Measurements from ENCODE around the gene EVI5. TPM values are rescaled to one million over a fixed set of nuclear protein-coding genes. Genes with fewer than 3 reads are reported as not detected.

The EVI5 gene
- total RNA-seq, 2 experiments from 2014 or later: 0.13 to 0.21 TPM

DNA sequence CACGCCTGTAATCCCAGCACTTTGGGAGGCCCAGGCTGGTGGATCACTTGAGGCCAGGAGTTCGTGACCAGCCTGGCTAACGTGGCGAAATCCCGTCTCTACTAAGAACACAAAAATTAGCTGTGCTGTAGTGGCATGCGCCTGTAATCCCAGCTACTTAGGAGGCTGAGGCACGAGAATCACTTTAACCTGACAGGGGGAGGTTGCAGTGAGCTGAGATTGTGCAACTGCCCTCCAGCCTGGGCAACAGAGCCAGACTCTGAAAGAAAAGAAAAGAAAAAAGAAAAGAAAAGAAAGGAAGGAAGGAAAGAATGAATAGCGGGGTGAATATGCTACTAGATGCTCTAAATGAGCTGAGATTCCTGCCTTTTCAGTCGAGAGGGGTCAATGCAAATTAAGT is 305.3 kb downstream of the EVI5 start:
- peak overlapping the region; percentile 48 for H3K4me3 Mint-ChIP-seq
- CTCF ChIA-PET: interaction anchor here (1.2 to 2.2 kb wide), 2 partner anchors 163 to 169 kb away, joined by 3 to 8 read pairs; no protein-coding TSS in a partner anchor
- H3K9me3 Mint-ChIP-seq (ENCODE audit: insufficient read depth): no peaks in the 10 kb centered on the region
- DNase-seq (peak; percentile 15), ATAC-seq (no peak)
- peaks cover 87% of the 10 kb centered on the region for H3K36me3 Mint-ChIP-seq (ENCODE audit: low read depth)
- POLR2A ChIA-PET: interaction anchor here (1.2 to 1.5 kb wide), 2 partner anchors 58 to 164 kb away, joined by 3 to 5 read pairs; no protein-coding TSS in a partner anchor
- H3K27me3 Mint-ChIP-seq (ENCODE audit: low read depth): no peaks in the 10 kb centered on the region
- peaks cover 77% of the 10 kb centered on the region for H3K4me1 Mint-ChIP-seq (ENCODE audit: low read depth)
- H3K27ac Mint-ChIP-seq: peak overlapping the region; percentile 33

DNA sequence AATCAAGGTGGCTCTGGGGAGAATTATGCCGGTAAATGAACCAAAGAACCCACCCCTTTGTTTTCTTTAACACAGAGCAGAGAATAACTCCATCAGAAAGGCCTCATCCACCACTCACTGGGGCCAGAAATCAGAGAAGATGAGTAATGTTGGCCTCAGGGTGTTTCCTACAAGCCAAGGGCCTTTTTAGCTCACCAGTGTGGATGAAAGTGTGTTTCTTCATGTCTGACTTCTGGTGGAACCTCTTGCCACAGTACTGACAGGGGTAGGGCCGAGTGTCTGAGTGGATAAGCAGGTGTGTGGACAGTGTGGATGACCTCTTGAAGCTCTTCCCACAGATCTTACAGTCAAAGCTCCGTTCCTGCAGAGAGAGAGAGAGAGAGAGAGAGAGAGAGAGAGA is 306.5 kb downstream of the EVI5 start:
- H3K4me3 Mint-ChIP-seq: no peak overlapping the region
- no peaks in the 10 kb centered on the region for H3K9me3 Mint-ChIP-seq (ENCODE audit: insufficient read depth)
- POLR2A ChIA-PET: interaction anchor here (0.6 to 1.2 kb wide), 6 partner anchors 8 to 118 kb away, joined by 3 to 6 read pairs (median 3); partner anchors contain the start of gene GFI1
- CTCF ChIA-PET: interaction anchor here (1.0 to 5.6 kb wide), 3 partner anchors 161 to 481 kb away, joined by 3 to 57 read pairs (median 7); no protein-coding TSS in a partner anchor
- DNase-seq: peak; percentile 24
- H3K27me3 Mint-ChIP-seq (ENCODE audit: low read depth): no peaks in the 10 kb centered on the region
- ATAC-seq: no peak
- H3K4me1 Mint-ChIP-seq (ENCODE audit: low read depth): peaks cover 86% of the 10 kb centered on the region
- peak overlapping the region; percentile 79 for H3K27ac Mint-ChIP-seq
- H3K36me3 Mint-ChIP-seq (ENCODE audit: low read depth): peaks cover 89% of the 10 kb centered on the region

DNA sequence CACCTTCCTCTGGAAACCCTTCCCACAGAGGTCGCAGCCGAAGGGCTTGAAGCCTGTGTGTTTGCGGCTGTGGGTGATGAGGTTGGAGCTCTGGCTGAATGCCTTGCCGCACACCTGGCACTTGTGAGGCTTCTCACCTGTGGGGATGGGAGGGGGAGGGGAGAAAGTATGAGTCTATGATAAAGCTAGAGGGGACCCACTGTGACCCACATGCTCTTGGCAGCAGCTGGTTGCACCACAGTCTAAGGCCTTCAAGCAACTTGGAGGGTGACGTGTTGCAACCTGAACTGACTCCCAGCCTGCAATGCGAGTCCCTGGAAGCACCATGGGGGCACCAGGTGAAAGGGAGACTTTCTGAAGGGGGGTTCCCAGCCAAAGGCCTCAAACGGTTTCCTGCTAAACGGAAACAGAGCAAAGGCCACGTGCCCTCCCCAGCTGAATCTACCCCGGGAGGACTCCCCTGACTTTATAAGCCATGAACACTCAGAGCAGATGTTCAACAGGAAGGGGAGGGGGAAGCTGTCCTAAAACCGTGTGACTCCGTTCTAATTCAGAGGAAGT is 308.8 kb downstream of the EVI5 start:
- H3K9me3 Mint-ChIP-seq (ENCODE audit: insufficient read depth): no peaks in the 10 kb centered on the region
- H3K27ac Mint-ChIP-seq: peak overlapping the region; percentile 79
- ATAC-seq (peak; percentile 67), DNase-seq (peak; percentile 78)
- H3K27me3 Mint-ChIP-seq (ENCODE audit: low read depth): no peaks in the 10 kb centered on the region
- H3K36me3 Mint-ChIP-seq (ENCODE audit: low read depth): peaks cover 84% of the 10 kb centered on the region
- peak overlapping the region; percentile 16 for H3K4me3 Mint-ChIP-seq
- ChIA-PET POLR2A (interaction anchor here (0.9 to 4.6 kb wide), 5 partner anchors 9 to 164 kb away, joined by 3 to 69 read pairs (median 4); partner anchors contain the start of gene GFI1), CTCF (interaction anchor here (0.7 to 5.6 kb wide), 6 partner anchors 9 to 167 kb away, joined by 3 to 57 read pairs (median 10); partner anchors contain the start of gene GFI1)
- H3K4me1 Mint-ChIP-seq (ENCODE audit: low read depth): peaks cover 84% of the 10 kb centered on the region

DNA sequence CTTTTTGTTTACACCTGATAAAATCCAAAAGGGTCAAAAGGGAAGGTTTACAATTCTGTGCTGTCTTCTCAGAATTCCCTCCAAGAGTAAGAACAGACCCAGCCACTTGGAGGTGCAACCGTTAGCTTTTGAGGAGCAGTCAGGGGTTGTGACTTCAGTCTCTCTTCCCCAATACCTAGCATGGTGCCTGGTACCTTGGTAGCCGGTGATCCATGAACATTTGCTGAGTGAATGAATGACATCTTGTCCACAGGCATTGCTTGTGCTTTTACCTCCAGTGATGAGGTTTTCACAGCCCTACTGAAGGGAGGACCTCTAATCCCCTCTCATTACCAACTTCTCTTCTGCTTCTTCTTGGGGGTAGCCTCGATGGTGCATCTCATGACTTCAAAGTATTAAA is 309.9 kb downstream of the EVI5 start:
- peak; percentile 23 for DNase-seq
- Mint-ChIP-seq H3K4me3 (no peak overlapping the region), H3K27ac (peak overlapping the region; percentile 79), H3K36me3 (ENCODE audit: low read depth) (peaks cover 85% of the 10 kb centered on the region), H3K9me3 (ENCODE audit: insufficient read depth) (no peaks in the 10 kb centered on the region), H3K27me3 (ENCODE audit: low read depth) (no peaks in the 10 kb centered on the region), H3K4me1 (ENCODE audit: low read depth) (peaks cover 82% of the 10 kb centered on the region)
- no peak for ATAC-seq
- ChIA-PET POLR2A (interaction anchor here (0.9 to 4.6 kb wide), 5 partner anchors 7 to 13 kb away, joined by 3 to 69 read pairs (median 4); partner anchors contain the start of gene GFI1), CTCF (interaction anchor here (1.1 to 5.6 kb wide), 10 partner anchors 9 to 184 kb away, joined by 3 to 57 read pairs (median 4); partner anchors contain the start of gene GFI1)

DNA sequence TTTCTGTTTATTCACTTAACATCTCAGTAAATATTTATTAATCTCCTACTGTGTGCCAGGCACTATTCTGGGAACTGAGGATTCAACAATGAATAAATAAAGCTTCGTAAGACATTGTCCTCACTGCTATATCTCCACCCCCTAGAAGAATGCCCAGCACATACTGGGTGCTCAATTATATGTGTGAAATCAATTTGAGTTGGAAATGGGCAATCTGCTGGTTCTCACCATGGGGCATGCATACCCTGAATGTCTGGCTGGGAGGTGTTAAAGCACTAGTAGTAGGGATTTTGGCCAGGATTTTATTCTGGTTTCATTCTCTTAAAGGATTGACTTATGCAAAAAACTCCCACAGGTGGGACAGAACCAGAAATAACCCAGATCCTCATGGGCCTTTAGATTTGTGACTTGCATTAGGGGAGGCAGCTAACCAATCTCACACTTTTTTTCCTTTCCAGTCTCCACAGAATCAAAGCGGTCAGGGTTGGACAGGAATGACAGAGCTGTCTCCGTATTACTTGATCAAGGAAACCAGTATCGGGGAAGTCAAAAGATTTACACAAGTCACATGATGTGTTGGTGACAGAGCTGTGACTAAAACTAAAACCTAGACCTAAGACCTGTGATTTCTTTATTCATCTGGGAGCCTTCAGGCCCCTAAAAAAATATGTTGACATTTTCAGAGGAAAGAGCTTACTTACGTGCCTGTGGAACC is 311.0 kb downstream of the EVI5 start:
- ATAC-seq (peak; percentile 34), DNase-seq (peak; percentile 28)
- Mint-ChIP-seq H3K27ac (peak overlapping the region; percentile 26), H3K4me1 (ENCODE audit: low read depth) (peaks cover 73% of the 10 kb centered on the region), H3K36me3 (ENCODE audit: low read depth) (peaks cover 79% of the 10 kb centered on the region), H3K4me3 (no peak overlapping the region), H3K9me3 (ENCODE audit: insufficient read depth) (no peaks in the 10 kb centered on the region), H3K27me3 (ENCODE audit: low read depth) (no peaks in the 10 kb centered on the region)
- ChIA-PET CTCF (interaction anchor here (1.1 to 5.6 kb wide), 13 partner anchors 9 to 183 kb away, joined by 3 to 57 read pairs (median 5); partner anchors contain the start of gene GFI1), POLR2A (interaction anchor here (0.9 to 4.6 kb wide), 7 partner anchors 8 to 158 kb away, joined by 3 to 69 read pairs (median 5); partner anchors contain the start of gene GFI1)

DNA sequence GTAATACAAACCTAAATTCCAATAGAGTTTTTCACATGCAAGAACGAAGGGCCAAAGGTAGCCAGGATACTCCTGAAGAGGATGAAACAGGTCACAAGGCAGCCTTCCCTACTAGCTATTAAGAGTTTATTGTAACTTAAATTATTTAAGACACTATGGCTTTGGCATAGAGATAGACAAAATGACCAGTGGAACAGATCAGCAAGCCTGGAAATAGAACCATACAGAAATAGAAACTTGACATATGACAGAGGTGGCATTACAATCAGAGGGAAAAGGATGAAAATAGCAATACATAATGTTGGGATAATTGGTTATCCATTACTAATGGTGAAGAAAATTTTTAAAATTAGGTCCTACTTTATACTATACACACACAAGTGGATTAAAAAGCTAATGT is 314.7 kb downstream of the EVI5 start:
- DNase-seq: no peak
- Mint-ChIP-seq H3K27me3 (ENCODE audit: low read depth) (no peaks in the 10 kb centered on the region), H3K27ac (no peak overlapping the region), H3K36me3 (ENCODE audit: low read depth) (peaks cover 55% of the 10 kb centered on the region), H3K4me3 (no peak overlapping the region), H3K4me1 (ENCODE audit: low read depth) (peaks cover 60% of the 10 kb centered on the region), H3K9me3 (ENCODE audit: insufficient read depth) (no peaks in the 10 kb centered on the region)
- ChIA-PET POLR2A (interaction anchor here (1.1 kb wide), 1 partner anchor 11 kb away, joined by 5 read pairs; no protein-coding TSS in a partner anchor), CTCF (no interaction called here)
- ATAC-seq: no peak

DNA sequence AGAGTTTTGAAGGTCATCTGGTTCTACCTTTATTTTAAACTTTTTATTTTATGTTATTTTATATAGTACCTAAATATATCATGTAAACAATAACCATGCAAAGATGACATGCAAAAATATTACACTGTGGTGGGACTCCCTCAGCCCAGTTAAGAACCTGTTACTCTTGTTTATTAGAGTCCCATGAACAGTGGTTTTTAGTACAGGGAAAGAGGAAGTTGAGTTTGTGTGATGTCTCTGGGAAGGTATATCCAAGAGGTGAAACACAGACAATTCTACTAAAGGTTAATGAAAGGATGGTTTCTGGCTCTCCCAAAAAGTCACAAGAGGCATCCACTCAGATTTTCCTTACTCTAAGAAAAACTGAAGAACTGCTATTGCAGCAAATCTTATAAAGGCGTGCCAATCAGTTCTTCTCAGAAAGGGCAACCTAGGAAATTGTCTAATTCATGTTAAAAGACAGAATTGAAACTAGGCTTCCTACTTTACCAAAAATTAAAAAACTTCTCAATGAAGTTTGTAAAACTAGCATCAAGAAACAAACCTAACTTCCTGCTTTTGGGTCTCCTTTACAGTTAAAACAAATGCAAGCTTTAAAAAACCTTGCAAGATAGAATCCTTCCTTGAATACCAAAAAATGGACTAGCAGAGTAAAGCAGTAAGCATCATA is 318.1 kb downstream of the EVI5 start:
- H3K27ac Mint-ChIP-seq: peak overlapping the region; percentile 67
- peaks cover 37% of the 10 kb centered on the region for H3K36me3 Mint-ChIP-seq (ENCODE audit: low read depth)
- no peak overlapping the region for H3K4me3 Mint-ChIP-seq
- H3K4me1 Mint-ChIP-seq (ENCODE audit: low read depth): peaks cover 62% of the 10 kb centered on the region
- no peaks in the 10 kb centered on the region for H3K27me3 Mint-ChIP-seq (ENCODE audit: low read depth)
- H3K9me3 Mint-ChIP-seq (ENCODE audit: insufficient read depth): no peaks in the 10 kb centered on the region
- POLR2A ChIA-PET: interaction anchor here (1.0 to 6.9 kb wide), 2 partner anchors 8 to 18 kb away, joined by 4 to 46 read pairs; partner anchors contain the start of gene GFI1
- DNase-seq (no peak), ATAC-seq (no peak)
- CTCF ChIA-PET: interaction anchor here (0.9 to 2.1 kb wide), 6 partner anchors 9 to 365 kb away, joined by 3 to 8 read pairs (median 3); partner anchors contain the start of gene RPL5

DNA sequence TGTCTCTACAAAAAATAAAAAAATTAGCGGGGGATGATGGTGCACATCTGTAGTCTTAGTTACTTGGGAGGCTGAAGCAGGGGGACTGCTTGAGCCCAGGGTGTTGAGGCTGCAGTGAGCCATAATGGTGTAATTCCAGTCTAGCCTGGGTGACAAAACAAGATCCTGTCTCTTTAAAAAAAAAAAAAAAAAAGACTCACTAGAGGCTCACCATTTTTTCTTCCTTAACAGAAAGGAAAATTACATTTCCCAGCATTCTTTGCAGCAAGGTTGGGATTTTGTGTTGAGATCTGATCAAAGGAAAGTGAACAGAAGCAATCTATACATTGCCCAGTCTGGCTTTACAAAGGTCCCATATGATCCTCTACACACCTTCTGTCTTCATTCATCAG is 319.7 kb downstream of the EVI5 start:
- peaks cover 28% of the 10 kb centered on the region for H3K36me3 Mint-ChIP-seq (ENCODE audit: low read depth)
- DNase-seq (no peak), ATAC-seq (no peak)
- H3K4me1 Mint-ChIP-seq (ENCODE audit: low read depth): peaks cover 69% of the 10 kb centered on the region
- no peaks in the 10 kb centered on the region for H3K9me3 Mint-ChIP-seq (ENCODE audit: insufficient read depth)
- CTCF ChIA-PET: interaction anchor here (1.4 to 2.1 kb wide), 4 partner anchors 9 to 166 kb away, joined by 3 to 8 read pairs (median 5); partner anchors contain the start of genes GLMN and RPAP2
- POLR2A ChIA-PET: interaction anchor here (0.7 to 6.9 kb wide), 6 partner anchors 9 to 155 kb away, joined by 3 to 46 read pairs (median 4); partner anchors contain the start of gene GFI1
- peak overlapping the region; percentile 66 for H3K27ac Mint-ChIP-seq
- no peaks in the 10 kb centered on the region for H3K27me3 Mint-ChIP-seq (ENCODE audit: low read depth)
- H3K4me3 Mint-ChIP-seq: no peak overlapping the region

DNA sequence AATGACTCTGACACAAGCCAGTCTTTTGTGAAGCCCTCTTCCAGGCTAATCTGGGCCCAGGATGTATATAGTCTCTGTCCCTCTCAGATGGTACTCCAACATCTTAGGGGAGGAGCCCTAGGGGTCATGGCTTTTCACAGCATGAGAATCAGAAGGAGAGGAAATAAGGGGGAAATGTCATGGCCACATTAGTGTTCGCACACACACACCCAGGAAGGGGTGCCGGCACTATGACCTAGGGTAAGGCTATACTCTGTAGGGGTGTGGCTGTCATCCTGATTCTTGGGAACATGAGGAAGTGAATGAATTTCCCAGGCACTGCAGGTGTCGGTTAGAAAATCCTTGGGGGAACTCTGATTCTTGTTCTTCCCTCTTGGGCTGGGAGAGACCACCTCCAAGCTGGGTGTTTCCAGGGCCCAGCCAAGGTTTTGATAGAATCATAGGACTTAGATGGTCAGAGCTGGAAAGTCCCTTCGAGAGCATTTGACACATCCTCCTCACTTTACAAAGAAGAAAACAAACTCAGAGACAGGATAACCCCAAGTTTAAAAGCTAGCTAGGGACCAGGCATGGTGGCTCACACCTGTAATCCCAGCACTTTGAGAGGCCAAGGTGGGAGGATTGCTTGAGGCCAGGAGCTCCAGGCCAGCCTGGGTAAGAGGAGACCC is 320.2 kb downstream of the EVI5 start:
- DNase-seq: no peak
- Mint-ChIP-seq H3K4me1 (ENCODE audit: low read depth) (peaks cover 74% of the 10 kb centered on the region), H3K4me3 (no peak overlapping the region), H3K27me3 (ENCODE audit: low read depth) (no peaks in the 10 kb centered on the region), H3K9me3 (ENCODE audit: insufficient read depth) (no peaks in the 10 kb centered on the region), H3K27ac (peak overlapping the region; percentile 66), H3K36me3 (ENCODE audit: low read depth) (peaks cover 25% of the 10 kb centered on the region)
- ChIA-PET POLR2A (interaction anchor here (0.7 to 6.9 kb wide), 6 partner anchors 10 to 154 kb away, joined by 3 to 46 read pairs (median 4); partner anchors contain the start of gene GFI1), CTCF (interaction anchor here (1.4 to 2.1 kb wide), 4 partner anchors 9 to 166 kb away, joined by 3 to 8 read pairs (median 5); partner anchors contain the start of genes GLMN and RPAP2)
- peak; percentile 32 for ATAC-seq

DNA sequence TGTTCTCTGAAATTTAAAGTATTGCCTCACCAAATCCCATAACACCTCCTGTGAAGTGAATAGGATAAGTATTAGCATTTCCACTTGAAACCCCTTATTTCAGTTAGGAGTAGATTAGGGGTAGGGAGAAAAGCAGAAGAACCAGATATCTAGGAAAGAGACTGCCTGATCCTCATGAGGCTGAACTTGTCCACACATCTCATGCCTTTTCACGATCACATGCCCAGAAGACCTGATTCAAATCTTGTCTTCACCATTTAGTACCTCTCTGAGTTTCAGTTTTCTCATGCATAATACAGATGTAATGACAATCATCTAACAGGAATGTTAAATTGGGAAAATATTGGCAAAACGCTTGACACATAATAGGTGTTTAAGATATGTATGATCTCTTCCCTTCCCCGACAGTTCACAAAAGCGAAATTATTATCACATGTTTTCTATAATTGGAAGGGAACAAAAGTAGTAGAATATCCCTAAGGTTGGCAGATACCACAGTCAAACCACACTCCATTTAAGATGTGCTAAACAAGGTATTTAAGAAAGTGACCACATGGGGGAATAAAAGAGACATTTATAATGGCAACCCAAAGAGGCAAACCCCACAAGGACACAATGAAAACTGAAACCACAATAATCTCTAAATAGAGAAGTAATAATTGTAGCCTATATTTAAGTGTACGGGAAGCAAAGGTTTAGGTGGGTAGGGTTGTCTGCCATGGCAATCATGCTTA is 323.4 kb downstream of the EVI5 start:
- ATAC-seq (no peak), DNase-seq (peak; percentile 18)
- CTCF ChIA-PET: interaction anchor here (1.0 kb wide), 1 partner anchor 138 kb away, joined by 4 read pairs; no protein-coding TSS in a partner anchor
- Mint-ChIP-seq H3K36me3 (ENCODE audit: low read depth) (peaks cover 16% of the 10 kb centered on the region), H3K27me3 (ENCODE audit: low read depth) (no peaks in the 10 kb centered on the region), H3K27ac (no peak overlapping the region), H3K4me1 (ENCODE audit: low read depth) (peaks cover 73% of the 10 kb centered on the region), H3K4me3 (peak overlapping the region; percentile 13), H3K9me3 (ENCODE audit: insufficient read depth) (no peaks in the 10 kb centered on the region)
- POLR2A ChIA-PET: interaction anchor here (1.7 to 6.9 kb wide), 2 partner anchors 17 to 23 kb away, joined by 6 to 46 read pairs; partner anchors contain the start of gene GFI1

Measured in activated CD8-positive, alpha-beta T cell treated with anti-CD3 and anti-CD28 coated beads, Interleukin-2, amount 10 ng/mL, durations not matched to agents 7 days and 5 days (primary cell).